Tibial nerve (tissue), 4 donors: ENCODE data around the gene CCDC63.

Experiments
- CTCF ChIP-seq, 5 experiments: fragments of 200-600 bp in 3 of 5; fragments of 450-650 bp in 2 of 5; sonication (generic) in 3 of 5; IDR thresholded peaks; one replicate each; pipeline ENCODE4 v1.5.1; 2016 to 2019; ENCODE audit warnings: antibody characterized with exemption in 5 of 5, mild to moderate bottlenecking in 3 of 5, moderate library complexity in 2 of 5
- EP300 ChIP-seq, 2 donors: sonication (generic); formaldehyde crosslinking; IDR thresholded peaks; one replicate each; pipeline ENCODE4 v1.6.1; 2017; ENCODE audit warnings: antibody characterized with exemption in 2 of 2, mild to moderate bottlenecking in 1 of 2
- POLR2A ChIP-seq, 2 donors: fragments of 450-650 bp; IDR thresholded peaks; one replicate each; pipeline ENCODE4 v1.6.1; 2017; ENCODE audit warnings: antibody characterized with exemption in 2 of 2, mild to moderate bottlenecking in 2 of 2, moderate library complexity in 2 of 2

- no peak for TF ChIP-seq CTCF (IDR thresholded peaks at IDR 0.05)
- no peak for TF ChIP-seq POLR2A (IDR thresholded peaks at IDR 0.05)
- TF ChIP-seq EP300 (IDR thresholded peaks at IDR 0.05): no peak
Measured at GRCh38 chr12:110927546-110927945, 80.8 kb downstream of the CCDC63 start.
